Endothelial cell of umbilical vein (primary cell): ENCODE measurements around the gene VAPB. TPM values are rescaled to one million over a fixed set of nuclear protein-coding genes. Genes with fewer than 3 reads are reported as not detected.

Experiments
- BruUV-seq: library from RNA; stranded (reverse); fragments of 400-500 nt; replicated peaks from 2 replicates; lab custom pipeline; 2021; lab: Mats Ljungman, UMichigan
- CTCF ChIA-PET: fragments of 300-600, 350-600 bp; sonication (Branson Sonifier 250); formaldehyde crosslinking; loops from one replicate; lab custom pipeline; 2021; ENCODE audit warnings: antibody characterized with exemption, inconsistent platforms; lab: Charles Lee
- POLR2A ChIA-PET: fragments of 300-600, 350-600 bp; sonication (Branson Sonifier 250); formaldehyde crosslinking; loops from one replicate; lab custom pipeline; 2021; ENCODE audit warnings: antibody characterized with exemption, inconsistent platforms; lab: Charles Lee
- DNase-seq: peaks from one replicate; pipeline ENCODE4 v3.0.0-alpha.2; 2011; ENCODE audit warnings: low read depth, low spot score
- FAIRE-seq: peaks from 2 replicates; lab custom pipeline; 2011; peaks lifted over from hg19 to GRCh38; lab: Jason Lieb, UNC
- H2AFZ ChIP-seq: 2 replicates; pipeline ENCODE4 v1.6.0; 2012; ENCODE audit warnings: low read depth, low read length, control low read depth, inconsistent platforms
- H3K27ac ChIP-seq: 2 replicates; pipeline ENCODE4 v1.5.1; 2011; ENCODE audit warnings: low read depth, mild to moderate bottlenecking, control low read depth, low read length, moderate library complexity; ENCODE audit not compliant: insufficient read depth
- H3K27me3 ChIP-seq, 2 experiments: 2 replicates each; pipeline versions ENCODE4 v1.6.0 to v1.6.1; 2011; ENCODE audit warnings: low read length in 2 of 2, mixed read lengths in 1 of 2; ENCODE audit not compliant: control insufficient read depth in 2 of 2, insufficient read depth in 2 of 2
- H3K36me3 ChIP-seq, 2 experiments: 2 replicates in 1 of 2; 3 replicates in 1 of 2; pipeline ENCODE4 v1.5.1; 2011; ENCODE audit warnings: low read length in 2 of 2, mild to moderate bottlenecking in 1 of 2, moderate library complexity in 1 of 2; ENCODE audit not compliant: control insufficient read depth in 2 of 2, insufficient read depth in 2 of 2; ENCODE audit errors: extremely low read depth in 1 of 2
- H3K4me1 ChIP-seq: 3 replicates; pipeline ENCODE4 v1.5.1; 2011; ENCODE audit warnings: mild to moderate bottlenecking, low read length; ENCODE audit not compliant: control insufficient read depth, insufficient read depth; ENCODE audit errors: extremely low read depth
- H3K4me2 ChIP-seq: 2 replicates; pipeline ENCODE4 v1.6.1; 2011; ENCODE audit warnings: low read length, control low read depth, mixed read lengths; ENCODE audit not compliant: insufficient read depth
- H3K4me3 ChIP-seq, 3 experiments: fragments of 200-600 bp in 1 of 3; sonication (generic), shearing (Covaris generic) in 1 of 3; replicated peaks in 1 of 3; 2 replicates each; pipeline ENCODE4 v1.5.1; 2011 to 2016; ENCODE audit warnings: control low read depth in 3 of 3, low read length in 3 of 3, mild to moderate bottlenecking in 2 of 3, inconsistent platforms in 1 of 3, low read depth in 1 of 3, moderate library complexity in 1 of 3; ENCODE audit not compliant: insufficient read depth in 1 of 3
- H3K79me2 ChIP-seq: 2 replicates; pipeline ENCODE4 v1.6.0; 2012; ENCODE audit warnings: low read length, inconsistent platforms; ENCODE audit not compliant: control insufficient read depth, insufficient read depth
- H3K9ac ChIP-seq: replicated peaks from 2 replicates; pipeline ENCODE3; 2011; ENCODE audit warnings: low read length, control low read depth; ENCODE audit not compliant: insufficient read depth; ENCODE audit errors: extremely low read depth
- H3K9me1 ChIP-seq: replicated peaks from 3 replicates; pipeline ENCODE4 v1.6.0; 2011; ENCODE audit warnings: mild to moderate bottlenecking, low read length; ENCODE audit not compliant: control insufficient read depth, insufficient read depth; ENCODE audit errors: extremely low read depth
- H3K9me3 ChIP-seq: replicated peaks from 2 replicates; pipeline ENCODE4 v1.5.1; 2012; ENCODE audit warnings: low read length, inconsistent platforms; ENCODE audit not compliant: control insufficient read depth, insufficient read depth
- H4K20me1 ChIP-seq: replicated peaks from 2 replicates; pipeline ENCODE3; 2011; ENCODE audit warnings: mild to moderate bottlenecking, low read length; ENCODE audit not compliant: control insufficient read depth, insufficient read depth; ENCODE audit errors: extremely low read depth
- EZH2 ChIP-seq: IDR thresholded peaks from 2 replicates; pipeline ENCODE4 v1.6.1; 2012; ENCODE audit warnings: borderline replicate concordance, low read depth, mild to moderate bottlenecking, moderate library complexity, low read length, inconsistent platforms; ENCODE audit not compliant: severe bottlenecking
- FOS ChIP-seq: IDR thresholded peaks from 2 replicates; pipeline ENCODE4 v1.6.1; 2011; ENCODE audit warnings: mild to moderate bottlenecking, low read length, moderate library complexity, borderline replicate concordance; ENCODE audit not compliant: insufficient read depth
- GATA2 ChIP-seq: IDR thresholded peaks from 2 replicates; pipeline ENCODE4 v1.7.0; 2011; ENCODE audit warnings: low read depth, mild to moderate bottlenecking, moderate library complexity, mixed read lengths, low read length; ENCODE audit not compliant: insufficient read length, insufficient read depth
- JUN ChIP-seq: IDR thresholded peaks from 2 replicates; pipeline ENCODE4 v1.6.1; 2011; ENCODE audit warnings: borderline replicate concordance, low read depth; ENCODE audit not compliant: insufficient read length, insufficient read depth
- MYC ChIP-seq: IDR thresholded peaks from one replicate; pipeline ENCODE4 v1.6.1; 2011; ENCODE audit warnings: mild to moderate bottlenecking, low read depth, low read length
- POLR2A ChIP-seq: IDR thresholded peaks from 2 replicates; pipeline ENCODE4 v1.6.1; 2012; ENCODE audit warnings: low read depth, mild to moderate bottlenecking, control low read depth, low read length
- POLR2AphosphoS5 ChIP-seq: IDR thresholded peaks from 2 replicates; pipeline ENCODE4 v1.6.1; 2012; ENCODE audit warnings: low read depth, mild to moderate bottlenecking, control low read depth, low read length, moderate library complexity; ENCODE audit not compliant: insufficient read depth
- dilution Hi-C: fragments of 300-500 bp; cut with MboI; formaldehyde crosslinking; loops from one replicate; pipeline ENCODE4 v1.15.0; 2019; ENCODE audit warnings: low sequenced_read_pairs; ENCODE audit not compliant: extremely low pct_ligation_motif_present
- intact Hi-C: fragments of 100-400 bp; cut with micrococcal nuclease; formaldehyde crosslinking; loops from one replicate; pipeline ENCODE4 v1.10.0; 2022
- polyA plus RNA-seq, 4 experiments: library from polyadenylated mRNA; depleted of rRNA in 3 of 4; stranded (reverse) in 3 of 4; unstranded in 1 of 4; fragments of >200 nt; gene quantifications; 2 replicates each; pipeline versions ENCODE4 v1.2.1 to v1.2.3, GENCODE V29; 2011 to 2012; ENCODE audit warnings: missing spikeins in 1 of 4
- total RNA-seq: library from RNA; stranded (reverse); gene quantifications from 2 replicates; pipeline ENCODE4 v1.2.3, GENCODE V29; 2021
- TF ChIP-seq, protein P1 (sequence below), 2 donors: IDR thresholded peaks; 1 replicate in 1 of 2; 2 replicates in 1 of 2; pipeline ENCODE4 v1.5.1; 2011; ENCODE audit warnings: low read length in 2 of 2, mild to moderate bottlenecking in 2 of 2, moderate library complexity in 2 of 2, control low read depth in 1 of 2, inconsistent platforms in 1 of 2, low read depth in 1 of 2; ENCODE audit not compliant: insufficient read depth in 1 of 2; ENCODE audit errors: extremely low read depth in 1 of 2
- TF ChIP-seq, protein P2 (sequence below): IDR thresholded peaks from 2 replicates; pipeline ENCODE4 v1.6.1; 2011; ENCODE audit not compliant: insufficient read depth, insufficient read length

The VAPB gene
- total and polyA plus RNA-seq, 2 donors (not counting 3 experiments of a cell fraction or from before 2014, with no cell fraction given), result 17.9 to 48.9 TPM

DNA sequence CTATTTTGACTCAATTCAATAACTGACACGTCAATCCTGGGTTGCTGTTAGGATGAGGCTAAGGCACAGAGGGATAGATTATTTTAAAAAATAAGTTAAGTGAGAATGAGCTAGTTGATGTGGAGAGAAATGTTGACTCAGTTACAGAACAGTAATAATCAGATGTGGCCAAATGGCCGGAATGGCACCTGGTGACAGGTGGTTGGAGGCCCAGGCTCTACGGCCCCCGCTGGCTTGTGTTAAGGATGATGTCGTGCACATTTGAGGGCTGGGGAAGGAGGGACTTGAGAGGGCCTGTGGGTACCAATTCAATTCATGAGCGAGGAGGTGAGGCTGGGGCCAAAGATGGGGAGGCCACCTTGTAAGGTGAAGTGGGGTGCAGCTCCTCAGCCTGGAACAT is 94.4 kb downstream of the VAPB start:
- no peaks in the 10 kb centered on the region for H3K36me3 ChIP-seq
- H3K9ac ChIP-seq, result no peak overlapping the region
- ChIA-PET POLR2A (no interaction called here), CTCF (interaction anchor here (1.2 to 3.6 kb wide), 2 partner anchors 356 to 369 kb away, joined by 4 to 33 read pairs; partner anchors contain the start of gene GNAS)
- H3K27ac ChIP-seq, result no peak overlapping the region
- DNase-seq (no peak), FAIRE-seq (no peak)
- H3K79me2 ChIP-seq, result no peaks in the 10 kb centered on the region
- intact Hi-C loops (loop anchor here (10.0 kb wide), 1 partner anchor 601 kb away; no protein-coding TSS in a partner anchor), dilution Hi-C loops (no loop called here)
- H3K27me3 ChIP-seq, result peaks cover 0 to 2% of the 10 kb centered on the region in 2 experiments
- no peak overlapping the region for H2AFZ ChIP-seq
- H3K4me1 ChIP-seq, result peaks cover 4% of the 10 kb centered on the region
- no peaks in the 10 kb centered on the region for H3K9me1 ChIP-seq
- no peak overlapping the region for H3K4me2 ChIP-seq
- TF ChIP-seq FOS (no peak), EZH2 (no peak), POLR2A (no peak), GATA2 (no peak), JUN (no peak), POLR2AphosphoS5 (no peak), MYC (no peak)
- TF ChIP-seq, protein P1, sequence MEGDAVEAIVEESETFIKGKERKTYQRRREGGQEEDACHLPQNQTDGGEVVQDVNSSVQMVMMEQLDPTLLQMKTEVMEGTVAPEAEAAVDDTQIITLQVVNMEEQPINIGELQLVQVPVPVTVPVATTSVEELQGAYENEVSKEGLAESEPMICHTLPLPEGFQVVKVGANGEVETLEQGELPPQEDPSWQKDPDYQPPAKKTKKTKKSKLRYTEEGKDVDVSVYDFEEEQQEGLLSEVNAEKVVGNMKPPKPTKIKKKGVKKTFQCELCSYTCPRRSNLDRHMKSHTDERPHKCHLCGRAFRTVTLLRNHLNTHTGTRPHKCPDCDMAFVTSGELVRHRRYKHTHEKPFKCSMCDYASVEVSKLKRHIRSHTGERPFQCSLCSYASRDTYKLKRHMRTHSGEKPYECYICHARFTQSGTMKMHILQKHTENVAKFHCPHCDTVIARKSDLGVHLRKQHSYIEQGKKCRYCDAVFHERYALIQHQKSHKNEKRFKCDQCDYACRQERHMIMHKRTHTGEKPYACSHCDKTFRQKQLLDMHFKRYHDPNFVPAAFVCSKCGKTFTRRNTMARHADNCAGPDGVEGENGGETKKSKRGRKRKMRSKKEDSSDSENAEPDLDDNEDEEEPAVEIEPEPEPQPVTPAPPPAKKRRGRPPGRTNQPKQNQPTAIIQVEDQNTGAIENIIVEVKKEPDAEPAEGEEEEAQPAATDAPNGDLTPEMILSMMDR (IDR thresholded peaks at IDR 0.05; ENCODE audit: extremely low read depth in 1 of 2, insufficient read depth in 1 of 2, low read depth in 1 of 2, low read length in 2 of 2), result no peak
- TF ChIP-seq, protein P2, sequence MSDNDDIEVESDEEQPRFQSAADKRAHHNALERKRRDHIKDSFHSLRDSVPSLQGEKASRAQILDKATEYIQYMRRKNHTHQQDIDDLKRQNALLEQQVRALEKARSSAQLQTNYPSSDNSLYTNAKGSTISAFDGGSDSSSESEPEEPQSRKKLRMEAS, result no peak
- no peak overlapping the region for H3K4me3 ChIP-seq
- H3K9me3 ChIP-seq, result peaks cover 4% of the 10 kb centered on the region
- no TSS peak for BruUV-seq
- H4K20me1 ChIP-seq, result no peaks in the 10 kb centered on the region
